Gastrocnemius medialis (tissue), 4 donors: ENCODE data around the gene CSTF2T. TPM values are rescaled to one million over a fixed set of nuclear protein-coding genes. Genes with fewer than 3 reads are reported as not detected.

ENCODE experiments used
- ATAC-seq, 2 donors: fragments of 150-250 bp; one replicate each; pipeline ENCODE4 v1.9.1; 2016
- DNase-seq, 2 donors: peaks; one replicate each; pipeline ENCODE4 v3.0.0-alpha.2; 2019
- H3K27ac ChIP-seq, 4 donors: fragments of 200-600 bp; sonication (generic); 1 replicate in 1 of 4; 2 replicates in 3 of 4; pipeline ENCODE4 v1.5.1; 2016 to 2018; ENCODE audit warnings: mild to moderate bottlenecking in 2 of 4, moderate library complexity in 1 of 4
- H3K27me3 ChIP-seq, 3 donors: fragments of 200-600 bp; sonication (generic) in 2 of 3; 1 replicate in 1 of 3; 2 replicates in 2 of 3; pipeline versions ENCODE4 v1.5.1 to v1.6.0; 2016 to 2019; ENCODE audit warnings: mild to moderate bottlenecking in 1 of 3, moderate library complexity in 1 of 3
- H3K36me3 ChIP-seq, 2 donors: fragments of 200-600 bp; sonication (generic) in 1 of 2; one replicate each; pipeline ENCODE4 v1.5.1; 2017 to 2018
- H3K4me1 ChIP-seq, 2 donors: fragments of 200-600 bp; sonication (generic) in 1 of 2; one replicate each; pipeline ENCODE4 v1.5.1; 2016 to 2017; ENCODE audit warnings: mild to moderate bottlenecking in 2 of 2
- H3K4me3 ChIP-seq, 4 donors: fragments of 200-600 bp; sonication (generic) in 3 of 4; 1 replicate in 1 of 4; 2 replicates in 3 of 4; pipeline ENCODE4 v1.5.1; 2016 to 2019; ENCODE audit warnings: mild to moderate bottlenecking in 2 of 4
- H3K9me3 ChIP-seq, 3 donors: fragments of 200-600 bp; sonication (generic) in 2 of 3; 1 replicate in 1 of 3; 2 replicates in 2 of 3; pipeline ENCODE4 v1.5.1; 2016 to 2019
- POLR2A ChIP-seq, 2 donors: fragments of 450-650 bp; IDR thresholded peaks; one replicate each; pipeline ENCODE4 v1.6.1; 2017; ENCODE audit warnings: antibody characterized with exemption in 2 of 2, mild to moderate bottlenecking in 2 of 2, moderate library complexity in 2 of 2
- in situ Hi-C, 4 donors: fragments of 200-750 bp; cut with MboI; loops; one replicate each; pipeline versions ENCODE4 v1.15.0 to v1.8.0; 2017; ENCODE audit warnings: low sequenced_read_pairs in 4 of 4
- intact Hi-C: fragments of 100-400 bp; cut with DNase I; formaldehyde crosslinking; loops from one replicate; pipeline ENCODE4 v1.15.1; 2023; ENCODE audit warnings: low total_unique reads
- total RNA-seq, 4 donors: library from RNA; depleted of rRNA; stranded (reverse); fragments of >200 nt; gene quantifications; one replicate each; pipeline versions ENCODE4 v1.1.0 to v1.2.3, GENCODE V29; 2016
- TF ChIP-seq, protein P1 (sequence below), 5 experiments: fragments of 450-650 bp in 3 of 5; fragments of 200-600 bp in 2 of 5; sonication (generic) in 2 of 5; IDR thresholded peaks in 4 of 5; conservative IDR thresholded peaks in 1 of 5; 1 replicate in 4 of 5; 2 replicates in 1 of 5; pipeline ENCODE4 v1.5.1; 2016 to 2019; ENCODE audit warnings: antibody characterized with exemption in 5 of 5, mild to moderate bottlenecking in 3 of 5, moderate library complexity in 3 of 5

CSTF2T gene
- total RNA-seq, 4 donors from 2014 or later = 11.4 to 22.2 (median 16.3) TPM

DNA sequence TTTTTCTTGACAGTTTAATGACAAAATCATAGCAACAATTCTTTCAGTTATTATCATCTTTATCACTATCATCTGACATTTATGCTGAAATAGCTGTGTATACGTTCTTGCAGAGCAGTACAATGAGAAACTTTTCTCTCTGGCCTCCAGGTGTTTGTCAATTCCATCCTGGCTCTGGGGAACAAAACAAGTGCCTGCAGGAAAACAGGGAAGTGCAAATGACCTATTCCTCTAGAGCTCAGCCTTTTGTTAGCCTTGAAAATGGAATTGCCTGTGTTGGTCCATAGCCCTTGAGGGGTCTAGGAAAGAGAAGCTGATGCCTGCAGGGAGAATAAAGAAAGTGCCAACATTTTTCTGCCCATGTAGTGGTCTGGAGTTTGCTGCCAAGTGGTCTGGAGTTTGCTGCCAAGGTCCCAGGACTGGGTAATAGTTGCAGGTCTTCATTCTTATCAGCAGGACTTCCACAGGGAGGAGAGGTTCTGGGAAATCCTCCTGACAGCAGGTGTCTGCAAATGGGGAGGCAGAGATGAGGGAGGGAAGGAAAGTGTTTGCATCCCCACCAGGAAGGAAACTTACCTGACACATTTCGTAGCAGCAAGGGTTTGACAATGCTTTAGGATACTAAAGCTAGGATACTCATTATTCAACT is 10.1 kb upstream of the CSTF2T start:
- intact Hi-C loops (no loop called here), in situ Hi-C loops (no loop called here)
- TF ChIP-seq, protein P1, sequence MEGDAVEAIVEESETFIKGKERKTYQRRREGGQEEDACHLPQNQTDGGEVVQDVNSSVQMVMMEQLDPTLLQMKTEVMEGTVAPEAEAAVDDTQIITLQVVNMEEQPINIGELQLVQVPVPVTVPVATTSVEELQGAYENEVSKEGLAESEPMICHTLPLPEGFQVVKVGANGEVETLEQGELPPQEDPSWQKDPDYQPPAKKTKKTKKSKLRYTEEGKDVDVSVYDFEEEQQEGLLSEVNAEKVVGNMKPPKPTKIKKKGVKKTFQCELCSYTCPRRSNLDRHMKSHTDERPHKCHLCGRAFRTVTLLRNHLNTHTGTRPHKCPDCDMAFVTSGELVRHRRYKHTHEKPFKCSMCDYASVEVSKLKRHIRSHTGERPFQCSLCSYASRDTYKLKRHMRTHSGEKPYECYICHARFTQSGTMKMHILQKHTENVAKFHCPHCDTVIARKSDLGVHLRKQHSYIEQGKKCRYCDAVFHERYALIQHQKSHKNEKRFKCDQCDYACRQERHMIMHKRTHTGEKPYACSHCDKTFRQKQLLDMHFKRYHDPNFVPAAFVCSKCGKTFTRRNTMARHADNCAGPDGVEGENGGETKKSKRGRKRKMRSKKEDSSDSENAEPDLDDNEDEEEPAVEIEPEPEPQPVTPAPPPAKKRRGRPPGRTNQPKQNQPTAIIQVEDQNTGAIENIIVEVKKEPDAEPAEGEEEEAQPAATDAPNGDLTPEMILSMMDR (IDR thresholded peaks at IDR 0.05 in 4 of 5, conservative IDR thresholded peaks at IDR 0.05 in 1 of 5) = no peak
- TF ChIP-seq POLR2A (IDR thresholded peaks at IDR 0.05) = no peak
- H3K27ac ChIP-seq = no peak overlapping the region
- ATAC-seq (no peak), DNase-seq (no peak)
- no peaks in the 10 kb centered on the region for H3K27me3 ChIP-seq
- no peak overlapping the region for H3K4me3 ChIP-seq
- H3K9me3 ChIP-seq = no peaks in the 10 kb centered on the region
- peaks cover 6 to 14% of the 10 kb centered on the region in 2 donors for H3K4me1 ChIP-seq
- no peaks in the 10 kb centered on the region for H3K36me3 ChIP-seq

DNA sequence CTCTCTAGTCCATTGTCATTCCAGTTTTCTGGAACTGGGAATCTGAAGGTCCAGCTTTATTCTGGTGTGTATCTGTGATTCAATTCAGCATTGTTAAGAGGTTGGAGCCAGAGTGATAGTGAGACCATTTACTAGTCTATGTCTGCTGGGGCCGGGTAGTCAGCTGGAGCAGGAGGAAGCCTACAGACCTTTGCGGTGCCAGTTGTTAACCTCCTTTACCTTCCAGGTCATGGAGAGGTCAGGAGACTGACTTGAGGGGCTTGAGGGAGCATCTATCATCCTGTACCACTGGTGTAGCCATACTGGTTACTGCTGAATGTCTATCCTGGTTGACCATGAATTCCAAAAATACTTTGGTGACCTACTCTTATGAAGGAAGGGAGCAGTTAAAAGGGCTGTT is 9.2 kb upstream of the CSTF2T start:
- ATAC-seq (no peak), DNase-seq (no peak)
- Histone ChIP-seq H3K4me1 (peaks cover 6 to 14% of the 10 kb centered on the region in 2 donors), H3K4me3 (no peak overlapping the region), H3K27me3 (no peaks in the 10 kb centered on the region), H3K9me3 (no peaks in the 10 kb centered on the region), H3K27ac (no peak overlapping the region), H3K36me3 (no peaks in the 10 kb centered on the region)
- intact Hi-C loops = no loop called here
- in situ Hi-C loops = no loop called here
- no peak for TF ChIP-seq POLR2A (IDR thresholded peaks at IDR 0.05)
- TF ChIP-seq, protein P1 (IDR thresholded peaks at IDR 0.05 in 4 of 5, conservative IDR thresholded peaks at IDR 0.05 in 1 of 5) = no peak

DNA sequence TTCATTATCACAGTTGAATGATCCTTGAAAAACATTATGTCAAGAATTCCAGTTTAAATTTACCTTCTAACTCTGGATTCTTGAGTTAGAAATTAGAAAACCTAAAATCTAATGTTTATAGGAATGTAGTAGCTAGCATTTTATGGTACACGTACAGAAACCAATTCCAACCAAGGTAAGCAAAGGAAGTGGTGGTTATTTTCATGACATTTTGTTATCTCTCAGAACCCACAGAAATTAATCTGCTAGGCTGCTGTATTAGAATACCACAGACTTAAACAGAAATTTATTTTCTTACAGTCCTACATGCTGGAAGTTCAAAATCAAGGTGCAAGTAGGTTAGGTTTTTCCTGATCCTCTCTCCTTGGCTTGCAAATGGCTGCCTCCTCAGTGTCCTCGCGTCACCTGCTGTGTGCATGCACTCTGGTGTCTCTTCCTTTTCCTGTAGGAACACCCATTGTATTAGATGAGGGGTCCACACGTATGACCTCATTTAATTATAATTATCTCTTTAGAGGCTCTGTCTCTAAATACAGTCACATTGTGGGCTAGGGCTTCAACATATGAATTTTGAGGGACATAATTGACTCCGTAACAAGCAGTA is 8.5 kb upstream of the CSTF2T start:
- TF ChIP-seq, protein P1 (IDR thresholded peaks at IDR 0.05 in 4 of 5, conservative IDR thresholded peaks at IDR 0.05 in 1 of 5) = no peak
- no peak for TF ChIP-seq POLR2A (IDR thresholded peaks at IDR 0.05)
- H3K27ac ChIP-seq = no peak overlapping the region
- H3K36me3 ChIP-seq = no peaks in the 10 kb centered on the region
- H3K4me3 ChIP-seq = no peak overlapping the region
- DNase-seq = no peak
- H3K27me3 ChIP-seq = no peaks in the 10 kb centered on the region
- H3K4me1 ChIP-seq = peaks cover 6 to 14% of the 10 kb centered on the region in 2 donors
- no peak for ATAC-seq
- in situ Hi-C loops (no loop called here), intact Hi-C loops (no loop called here)
- H3K9me3 ChIP-seq = no peaks in the 10 kb centered on the region

DNA sequence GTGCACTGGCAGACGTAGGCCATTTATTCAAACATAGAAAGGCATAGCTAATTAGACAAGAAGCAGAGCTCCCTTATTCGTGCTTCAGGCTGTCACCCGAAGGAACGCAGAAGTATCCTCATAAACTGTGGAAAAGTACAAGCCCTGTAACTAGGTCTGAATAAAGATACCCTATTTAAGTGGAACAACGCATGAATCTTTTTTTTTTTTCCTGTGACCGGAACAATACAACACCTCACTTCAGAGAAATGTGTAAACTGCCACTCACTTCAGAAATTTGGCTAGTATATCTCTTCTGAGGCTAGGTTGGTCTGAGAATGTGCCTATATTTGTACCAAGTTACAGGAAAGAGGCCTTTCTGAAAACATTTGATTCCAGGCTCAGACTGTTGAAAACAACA is 8.0 kb upstream of the CSTF2T start:
- in situ Hi-C loops = no loop called here
- no peaks in the 10 kb centered on the region for H3K36me3 ChIP-seq
- H3K9me3 ChIP-seq = no peaks in the 10 kb centered on the region
- peaks cover 6 to 14% of the 10 kb centered on the region in 2 donors for H3K4me1 ChIP-seq
- intact Hi-C loops = no loop called here
- DNase-seq = no peak
- no peak overlapping the region for H3K27ac ChIP-seq
- no peak for TF ChIP-seq POLR2A (IDR thresholded peaks at IDR 0.05)
- TF ChIP-seq, protein P1 (IDR thresholded peaks at IDR 0.05 in 4 of 5, conservative IDR thresholded peaks at IDR 0.05 in 1 of 5) = no peak
- H3K4me3 ChIP-seq = no peak overlapping the region
- ATAC-seq = no peak
- no peaks in the 10 kb centered on the region for H3K27me3 ChIP-seq
